ENCODE measurements around the gene GKN2. TPM values are rescaled to one million over a fixed set of nuclear protein-coding genes. Genes with fewer than 3 reads are reported as not detected.

GKN2 gene
- total and polyA plus RNA-seq, 2 of the 13 experiments (the other 11 are each of a cell fraction or from before 2014, with no cell fraction given): not detected

- TF ChIP-seq TERF1 (CRISPR knock-in tag; IDR thresholded peaks at IDR 0.05) (no peak), SALL1 (CRISPR knock-in tag; IDR thresholded peaks at IDR 0.05) (peak; percentile 57), MED1 (CRISPR knock-in tag; IDR thresholded peaks at IDR 0.05) (no peak), DRAP1 (CRISPR knock-in tag; IDR thresholded peaks at IDR 0.05) (no peak), ZNF792 (CRISPR knock-in tag; IDR thresholded peaks at IDR 0.05) (no peak), JUNB (CRISPR knock-in tag; IDR thresholded peaks at IDR 0.05; ENCODE audit: borderline replicate concordance) (no peak), SKIL (CRISPR knock-in tag; IDR thresholded peaks at IDR 0.05; ENCODE audit: borderline replicate concordance) (no peak), ZNF790 (CRISPR knock-in tag; IDR thresholded peaks at IDR 0.05; ENCODE audit: borderline replicate concordance) (no peak), E2F1 (CRISPR knock-in tag; IDR thresholded peaks at IDR 0.05) (no peak), SP5 (CRISPR knock-in tag; IDR thresholded peaks at IDR 0.05; ENCODE audit: borderline replicate concordance, low read depth) (no peak), SRF (IDR thresholded peaks at IDR 0.05; ENCODE audit: low read depth, low read length) (no peak), ZNF431 (CRISPR knock-in tag; IDR thresholded peaks at IDR 0.05; ENCODE audit: borderline replicate concordance, low read depth) (no peak), MIXL1 (CRISPR knock-in tag; IDR thresholded peaks at IDR 0.05) (peak; percentile 27; the same call in 1 of the 2 replicates), PLSCR1 (CRISPR knock-in tag; IDR thresholded peaks at IDR 0.05; ENCODE audit: borderline replicate concordance) (no peak), GPN1 (CRISPR knock-in tag; IDR thresholded peaks at IDR 0.05; ENCODE audit: borderline replicate concordance) (no peak), SMARCE1 (IDR thresholded peaks at IDR 0.05; ENCODE audit: borderline replicate concordance) (no peak), ELF3 (CRISPR knock-in tag; IDR thresholded peaks at IDR 0.05) (no peak), PHB2 (IDR thresholded peaks at IDR 0.05; ENCODE audit: partially characterized antibody) (no peak), ZNF850 (CRISPR knock-in tag; conservative IDR thresholded peaks at IDR 0.05) (no peak), CENPX (CRISPR knock-in tag; IDR thresholded peaks at IDR 0.05) (no peak), ZNF615 (CRISPR knock-in tag; IDR thresholded peaks at IDR 0.05; ENCODE audit: borderline replicate concordance) (no peak), MTF2 (CRISPR knock-in tag; IDR thresholded peaks at IDR 0.05; ENCODE audit: borderline replicate concordance) (peak; percentile 71; the same call in 1 of the 2 replicates), MBD4 (IDR thresholded peaks at IDR 0.05; ENCODE audit: borderline replicate concordance, low read length) (no peak), ZNF75D (CRISPR knock-in tag; IDR thresholded peaks at IDR 0.05; ENCODE audit: borderline replicate concordance) (0 out of 2 replicates have a peak, but pooled peaks have one; percentile 32), BORCS8-MEF2B (CRISPR knock-in tag; IDR thresholded peaks at IDR 0.05) (peak; percentile 74; the same call in 1 of the 2 replicates)
These were observed 8.8 kb downstream of the GKN2 start (continued) for GRCh38 chr2:68943581-68944568.
